ENCODE measurements around the gene CARD19. TPM values are rescaled to one million over a fixed set of nuclear protein-coding genes. Genes with fewer than 3 reads are reported as not detected.

CARD19 gene
- total and polyA plus RNA-seq, 2 experiments from 2014 or later, result 36.8 to 48.3 TPM

- no peaks in the 10 kb centered on the region for H4K20me1 ChIP-seq (replicated peaks; ENCODE audit: insufficient read depth)
- peaks cover 3% of the 10 kb centered on the region; the same call in 1 of the 3 replicates for H3K9me3 Mint-ChIP-seq
- no peaks in the 10 kb centered on the region for H3K79me2 ChIP-seq (replicated peaks; ENCODE audit: insufficient read depth)
- H3K36me3 ChIP-seq (ENCODE audit: insufficient read depth), result no peaks in the 10 kb centered on the region; the same call in 1 of the 2 replicates
- no peak overlapping the region for H3K4me2 ChIP-seq
- DNase-seq (ENCODE audit: low spot score) (no peak), ATAC-seq (no peak)
- no peaks in the 10 kb centered on the region; the same call in 1 of the 2 replicates for H3K27me3 ChIP-seq (ENCODE audit: insufficient read depth)
- peaks cover 2% of the 10 kb centered on the region; the same call in 2 of the 3 replicates for H3K36me3 Mint-ChIP-seq (ENCODE audit: low read depth)
- no peak overlapping the region for H3K27ac ChIP-seq (ENCODE audit: low read depth)
- no peak overlapping the region for H3K4me3 ChIP-seq
- H3K4me1 ChIP-seq (ENCODE audit: insufficient read depth), result 0 out of 2 replicates have a peak, but pooled peaks cover 3% of the 10 kb centered on the region
- H3K4me1 Mint-ChIP-seq, result peaks cover 7% of the 10 kb centered on the region
- peaks cover 9% of the 10 kb centered on the region for H3K27me3 Mint-ChIP-seq (ENCODE audit: insufficient read depth, low read depth, poor library complexity)
- no peaks in the 10 kb centered on the region for H3K9me2 ChIP-seq (ENCODE audit: insufficient read depth)
- no peak overlapping the region for H3K4me3 Mint-ChIP-seq
- 0 out of 2 replicates have a peak, but pooled peaks cover 8% of the 10 kb centered on the region for H3F3A ChIP-seq (replicated peaks; ENCODE audit: low read depth)
- no peak overlapping the region for H2AFZ ChIP-seq
- no peak overlapping the region for H3K27ac Mint-ChIP-seq
- TF ChIP-seq EZH2phosphoT487 (IDR thresholded peaks at IDR 0.05; ENCODE audit: unreplicated experiment) (no peak), ZNF331 (CRISPR knock-in tag; IDR thresholded peaks at IDR 0.05; ENCODE audit: low read depth) (no peak), NANOG (IDR thresholded peaks at IDR 0.05; ENCODE audit: borderline replicate concordance) (no peak), CREB1 (CRISPR knock-in tag; IDR thresholded peaks at IDR 0.05; ENCODE audit: low read depth) (no peak), STAT1 (IDR thresholded peaks at IDR 0.05; ENCODE audit: unreplicated experiment) (no peak), ETS1 (IDR thresholded peaks at IDR 0.05) (no peak), REST (IDR thresholded peaks at IDR 0.05; ENCODE audit: unreplicated experiment) (no peak), POLR2AphosphoS5 (IDR thresholded peaks at IDR 0.05; ENCODE audit: low read depth) (no peak), ZNF114 (CRISPR knock-in tag; IDR thresholded peaks at IDR 0.05) (no peak), EZH2 (IDR thresholded peaks at IDR 0.05; ENCODE audit: low read depth, unreplicated experiment) (no peak), JUNB (IDR thresholded peaks at IDR 0.05; ENCODE audit: unreplicated experiment) (no peak)
- TF ChIP-seq, protein P1, sequence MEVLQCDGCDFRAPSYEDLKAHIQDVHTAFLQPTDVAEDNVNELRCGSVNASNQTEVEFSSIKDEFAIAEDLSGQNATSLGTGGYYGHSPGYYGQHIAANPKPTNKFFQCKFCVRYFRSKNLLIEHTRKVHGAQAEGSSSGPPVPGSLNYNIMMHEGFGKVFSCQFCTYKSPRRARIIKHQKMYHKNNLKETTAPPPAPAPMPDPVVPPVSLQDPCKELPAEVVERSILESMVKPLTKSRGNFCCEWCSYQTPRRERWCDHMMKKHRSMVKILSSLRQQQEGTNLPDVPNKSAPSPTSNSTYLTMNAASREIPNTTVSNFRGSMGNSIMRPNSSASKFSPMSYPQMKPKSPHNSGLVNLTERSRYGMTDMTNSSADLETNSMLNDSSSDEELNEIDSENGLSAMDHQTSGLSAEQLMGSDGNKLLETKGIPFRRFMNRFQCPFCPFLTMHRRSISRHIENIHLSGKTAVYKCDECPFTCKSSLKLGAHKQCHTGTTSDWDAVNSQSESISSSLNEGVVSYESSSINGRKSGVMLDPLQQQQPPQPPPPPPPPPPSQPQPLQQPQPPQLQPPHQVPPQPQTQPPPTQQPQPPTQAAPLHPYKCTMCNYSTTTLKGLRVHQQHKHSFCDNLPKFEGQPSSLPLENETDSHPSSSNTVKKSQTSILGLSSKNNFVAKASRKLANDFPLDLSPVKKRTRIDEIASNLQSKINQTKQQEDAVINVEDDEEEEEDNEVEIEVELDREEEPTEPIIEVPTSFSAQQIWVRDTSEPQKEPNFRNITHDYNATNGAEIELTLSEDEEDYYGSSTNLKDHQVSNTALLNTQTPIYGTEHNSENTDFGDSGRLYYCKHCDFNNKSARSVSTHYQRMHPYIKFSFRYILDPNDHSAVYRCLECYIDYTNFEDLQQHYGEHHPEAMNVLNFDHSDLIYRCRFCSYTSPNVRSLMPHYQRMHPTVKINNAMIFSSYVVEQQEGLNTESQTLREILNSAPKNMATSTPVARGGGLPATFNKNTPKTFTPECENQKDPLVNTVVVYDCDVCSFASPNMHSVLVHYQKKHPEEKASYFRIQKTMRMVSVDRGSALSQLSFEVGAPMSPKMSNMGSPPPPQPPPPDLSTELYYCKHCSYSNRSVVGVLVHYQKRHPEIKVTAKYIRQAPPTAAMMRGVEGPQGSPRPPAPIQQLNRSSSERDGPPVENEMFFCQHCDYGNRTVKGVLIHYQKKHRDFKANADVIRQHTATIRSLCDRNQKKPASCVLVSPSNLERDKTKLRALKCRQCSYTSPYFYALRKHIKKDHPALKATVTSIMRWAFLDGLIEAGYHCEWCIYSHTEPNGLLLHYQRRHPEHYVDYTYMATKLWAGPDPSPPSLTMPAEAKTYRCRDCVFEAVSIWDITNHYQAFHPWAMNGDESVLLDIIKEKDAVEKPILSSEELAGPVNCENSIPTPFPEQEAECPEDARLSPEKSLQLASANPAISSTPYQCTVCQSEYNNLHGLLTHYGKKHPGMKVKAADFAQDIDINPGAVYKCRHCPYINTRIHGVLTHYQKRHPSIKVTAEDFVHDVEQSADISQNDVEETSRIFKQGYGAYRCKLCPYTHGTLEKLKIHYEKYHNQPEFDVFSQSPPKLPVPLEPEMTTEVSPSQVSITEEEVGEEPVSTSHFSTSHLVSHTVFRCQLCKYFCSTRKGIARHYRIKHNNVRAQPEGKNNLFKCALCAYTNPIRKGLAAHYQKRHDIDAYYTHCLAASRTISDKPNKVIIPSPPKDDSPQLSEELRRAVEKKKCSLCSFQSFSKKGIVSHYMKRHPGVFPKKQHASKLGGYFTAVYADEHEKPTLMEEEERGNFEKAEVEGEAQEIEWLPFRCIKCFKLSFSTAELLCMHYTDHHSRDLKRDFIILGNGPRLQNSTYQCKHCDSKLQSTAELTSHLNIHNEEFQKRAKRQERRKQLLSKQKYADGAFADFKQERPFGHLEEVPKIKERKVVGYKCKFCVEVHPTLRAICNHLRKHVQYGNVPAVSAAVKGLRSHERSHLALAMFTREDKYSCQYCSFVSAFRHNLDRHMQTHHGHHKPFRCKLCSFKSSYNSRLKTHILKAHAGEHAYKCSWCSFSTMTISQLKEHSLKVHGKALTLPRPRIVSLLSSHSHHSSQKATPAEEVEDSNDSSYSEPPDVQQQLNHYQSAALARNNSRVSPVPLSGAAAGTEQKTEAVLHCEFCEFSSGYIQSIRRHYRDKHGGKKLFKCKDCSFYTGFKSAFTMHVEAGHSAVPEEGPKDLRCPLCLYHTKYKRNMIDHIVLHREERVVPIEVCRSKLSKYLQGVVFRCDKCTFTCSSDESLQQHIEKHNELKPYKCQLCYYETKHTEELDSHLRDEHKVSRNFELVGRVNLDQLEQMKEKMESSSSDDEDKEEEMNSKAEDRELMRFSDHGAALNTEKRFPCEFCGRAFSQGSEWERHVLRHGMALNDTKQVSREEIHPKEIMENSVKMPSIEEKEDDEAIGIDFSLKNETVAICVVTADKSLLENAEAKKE (CRISPR knock-in tag; IDR thresholded peaks at IDR 0.05), result no peak
- TF ChIP-seq, protein P2, sequence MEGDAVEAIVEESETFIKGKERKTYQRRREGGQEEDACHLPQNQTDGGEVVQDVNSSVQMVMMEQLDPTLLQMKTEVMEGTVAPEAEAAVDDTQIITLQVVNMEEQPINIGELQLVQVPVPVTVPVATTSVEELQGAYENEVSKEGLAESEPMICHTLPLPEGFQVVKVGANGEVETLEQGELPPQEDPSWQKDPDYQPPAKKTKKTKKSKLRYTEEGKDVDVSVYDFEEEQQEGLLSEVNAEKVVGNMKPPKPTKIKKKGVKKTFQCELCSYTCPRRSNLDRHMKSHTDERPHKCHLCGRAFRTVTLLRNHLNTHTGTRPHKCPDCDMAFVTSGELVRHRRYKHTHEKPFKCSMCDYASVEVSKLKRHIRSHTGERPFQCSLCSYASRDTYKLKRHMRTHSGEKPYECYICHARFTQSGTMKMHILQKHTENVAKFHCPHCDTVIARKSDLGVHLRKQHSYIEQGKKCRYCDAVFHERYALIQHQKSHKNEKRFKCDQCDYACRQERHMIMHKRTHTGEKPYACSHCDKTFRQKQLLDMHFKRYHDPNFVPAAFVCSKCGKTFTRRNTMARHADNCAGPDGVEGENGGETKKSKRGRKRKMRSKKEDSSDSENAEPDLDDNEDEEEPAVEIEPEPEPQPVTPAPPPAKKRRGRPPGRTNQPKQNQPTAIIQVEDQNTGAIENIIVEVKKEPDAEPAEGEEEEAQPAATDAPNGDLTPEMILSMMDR (conservative IDR thresholded peaks at IDR 0.05; ENCODE audit: low read depth in 2 of 2), result no peak
These were observed 4.5 kb upstream of the CARD19 start for GRCh38 chr9:93091453-93092081.
